HG02759 (cell line): ENCODE measurements around the gene CEP192.
"Not testable (repeated sequence)": the region's sequence is repeated elsewhere in the genome, so short reads cannot be mapped to it uniquely, and the experiment has no call there.

Source experiments
- ATAC-seq: cut with Tn5 transposase; IDR thresholded peaks from one replicate; pipeline ENCODE4 v1.9.1; 2021; ENCODE audit warnings: mild to moderate bottlenecking, moderate library complexity; ENCODE audit not compliant: unreplicated experiment

Gene CEP192

GRCh38 chr18:12990967-12991820 is at the start of gene CEP192:
CEP192 (plus strand) TSS chr18:12991362; CDS start chr18:12999425, 8,063 bp downstream.
- peak; percentile 86 for ATAC-seq

GRCh38 chr18:12943215-12943614 is 47.9 kb upstream of the CEP192 start:
- no peak for ATAC-seq

GRCh38 chr18:12944709-12945108 is 46.5 kb upstream of the CEP192 start:
- ATAC-seq = no peak

- ATAC-seq = no peak
These were observed 44.4 kb upstream of the CEP192 start for GRCh38 chr18:12946549-12947284.

GRCh38 chr18:12947285-12948049 is 43.7 kb upstream of the CEP192 start, which contains the start of gene SEH1L:
SEH1L (plus strand) TSS chr18:12948011; CDS start chr18:12948122, 111 bp downstream.
- ATAC-seq = peak; percentile 77

GRCh38 chr18:12948050-12948804 is 42.9 kb upstream of the CEP192 start:
- peak; percentile 76 for ATAC-seq

GRCh38 chr18:12958478-12958877 is 32.7 kb upstream of the CEP192 start:
- ATAC-seq = no peak

GRCh38 chr18:12960395-12960794 is 30.8 kb upstream of the CEP192 start:
- no peak for ATAC-seq

GRCh38 chr18:12960853-12961397 is 30.2 kb upstream of the CEP192 start:
- ATAC-seq = no peak

GRCh38 chr18:12963069-12963468 is 28.1 kb upstream of the CEP192 start:
- ATAC-seq = no peak

- no peak for ATAC-seq
These were observed 23.0 kb upstream of the CEP192 start for GRCh38 chr18:12968115-12968514.

GRCh38 chr18:12968619-12969018 is 22.5 kb upstream of the CEP192 start:
- ATAC-seq = no peak

GRCh38 chr18:12973562-12974213 is 17.5 kb upstream of the CEP192 start:
- ATAC-seq = no peak

GRCh38 chr18:12975488-12975887 is 15.7 kb upstream of the CEP192 start:
- ATAC-seq = no peak

- no peak for ATAC-seq
These were observed 14.9 kb upstream of the CEP192 start for GRCh38 chr18:12976305-12976704.

GRCh38 chr18:12980065-12980464 is 11.1 kb upstream of the CEP192 start:
- ATAC-seq = not testable (repeated sequence)

GRCh38 chr18:12989397-12990122 is 1.6 kb upstream of the CEP192 start:
- no peak for ATAC-seq

- no peak for ATAC-seq
These were observed 1.1 kb upstream of the CEP192 start for GRCh38 chr18:12990123-12990475.

GRCh38 chr18:12990641-12990966 is 558 bp upstream of the CEP192 start:
- ATAC-seq = no peak
